EL (cell line): Measurements from ENCODE around the gene LRRC74B.

Experiments used
- DNase-seq: peaks from one replicate; pipeline ENCODE4 v3.0.0-alpha.2; 2016

The LRRC74B gene

GRCh38 chr22:21014202-21014725, 31.5 kb upstream of the LRRC74B start:
- DNase-seq: peak; percentile 95

GRCh38 chr22:21014726-21015465, 30.9 kb upstream of the LRRC74B start, which contains the start of gene P2RX6:
Gene P2RX6 (plus strand): TSS chr22:21015165. CDS start chr22:21015175, 10 bp downstream.
- peak; percentile 65 for DNase-seq

GRCh38 chr22:21015466-21016006, 30.2 kb upstream of the LRRC74B start:
- DNase-seq: no peak

- DNase-seq: no peak
These were observed 28.9 kb upstream of the LRRC74B start for GRCh38 chr22:21016644-21017420.

- no peak for DNase-seq
These were observed 27.4 kb upstream of the LRRC74B start for GRCh38 chr22:21018314-21018713.

GRCh38 chr22:21020802-21021429, 24.8 kb upstream of the LRRC74B start:
- peak; percentile 37 for DNase-seq

- no peak for DNase-seq
These were observed 23.2 kb upstream of the LRRC74B start for GRCh38 chr22:21022507-21022906.

- DNase-seq: no peak
These were observed 22.7 kb upstream of the LRRC74B start for GRCh38 chr22:21022955-21023614.

GRCh38 chr22:21025266-21025665, 20.5 kb upstream of the LRRC74B start:
- DNase-seq: no peak

GRCh38 chr22:21025763-21026755, 19.7 kb upstream of the LRRC74B start:
- DNase-seq: no peak

- peak; percentile 65 for DNase-seq
These were observed 18.7 kb upstream of the LRRC74B start for GRCh38 chr22:21026783-21027692.

- no peak for DNase-seq
These were observed 17.2 kb upstream of the LRRC74B start for GRCh38 chr22:21028277-21029251.

GRCh38 chr22:21029486-21030025, 16.2 kb upstream of the LRRC74B start:
- no peak for DNase-seq

GRCh38 chr22:21030032-21030431, 15.7 kb upstream of the LRRC74B start:
- no peak for DNase-seq

- DNase-seq: no peak
These were observed 14.9 kb upstream of the LRRC74B start for GRCh38 chr22:21030621-21031544.

GRCh38 chr22:21031545-21032036, 14.2 kb upstream of the LRRC74B start:
- DNase-seq: no peak
